ENCODE measurements around the gene PIK3R1.

PIK3R1 gene

GRCh38 chr5:68290847-68291246 lies 75.3 kb downstream of the PIK3R1 start:
- Histone ChIP-seq H2AFZ (ENCODE audit: low read depth, low read length) (no peak overlapping the region), H3K27me3 (ENCODE audit: low read depth, low read length) (no peaks in the 10 kb centered on the region), H3K27ac (ENCODE audit: low read length) (no peak overlapping the region), H3K4me3 (ENCODE audit: low read length) (no peak overlapping the region), H3K9ac (ENCODE audit: low read length) (no peak overlapping the region), H3K9me3 (ENCODE audit: insufficient read depth, low read length) (no peaks in the 10 kb centered on the region), H3K36me3 (replicated peaks; ENCODE audit: low read depth, low read length) (peaks cover 10% of the 10 kb centered on the region), H4K20me1 (ENCODE audit: insufficient read depth, low read length) (0 out of 2 replicates have a peak, but pooled peaks cover 3% of the 10 kb centered on the region), H3K4me1 (ENCODE audit: low read length) (peaks cover 9% of the 10 kb centered on the region), H3K79me2 (ENCODE audit: low read length) (no peaks in the 10 kb centered on the region; the same call in 1 of the 2 replicates), H3K4me2 (ENCODE audit: low read length) (no peak overlapping the region)
- TF ChIP-seq EZH2phosphoT487 (IDR thresholded peaks at IDR 0.05; ENCODE audit: low read depth) = no peak
- TF ChIP-seq, protein P1, sequence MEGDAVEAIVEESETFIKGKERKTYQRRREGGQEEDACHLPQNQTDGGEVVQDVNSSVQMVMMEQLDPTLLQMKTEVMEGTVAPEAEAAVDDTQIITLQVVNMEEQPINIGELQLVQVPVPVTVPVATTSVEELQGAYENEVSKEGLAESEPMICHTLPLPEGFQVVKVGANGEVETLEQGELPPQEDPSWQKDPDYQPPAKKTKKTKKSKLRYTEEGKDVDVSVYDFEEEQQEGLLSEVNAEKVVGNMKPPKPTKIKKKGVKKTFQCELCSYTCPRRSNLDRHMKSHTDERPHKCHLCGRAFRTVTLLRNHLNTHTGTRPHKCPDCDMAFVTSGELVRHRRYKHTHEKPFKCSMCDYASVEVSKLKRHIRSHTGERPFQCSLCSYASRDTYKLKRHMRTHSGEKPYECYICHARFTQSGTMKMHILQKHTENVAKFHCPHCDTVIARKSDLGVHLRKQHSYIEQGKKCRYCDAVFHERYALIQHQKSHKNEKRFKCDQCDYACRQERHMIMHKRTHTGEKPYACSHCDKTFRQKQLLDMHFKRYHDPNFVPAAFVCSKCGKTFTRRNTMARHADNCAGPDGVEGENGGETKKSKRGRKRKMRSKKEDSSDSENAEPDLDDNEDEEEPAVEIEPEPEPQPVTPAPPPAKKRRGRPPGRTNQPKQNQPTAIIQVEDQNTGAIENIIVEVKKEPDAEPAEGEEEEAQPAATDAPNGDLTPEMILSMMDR (IDR thresholded peaks at IDR 0.05; ENCODE audit: low read depth, low read length) = no peak

DNA sequence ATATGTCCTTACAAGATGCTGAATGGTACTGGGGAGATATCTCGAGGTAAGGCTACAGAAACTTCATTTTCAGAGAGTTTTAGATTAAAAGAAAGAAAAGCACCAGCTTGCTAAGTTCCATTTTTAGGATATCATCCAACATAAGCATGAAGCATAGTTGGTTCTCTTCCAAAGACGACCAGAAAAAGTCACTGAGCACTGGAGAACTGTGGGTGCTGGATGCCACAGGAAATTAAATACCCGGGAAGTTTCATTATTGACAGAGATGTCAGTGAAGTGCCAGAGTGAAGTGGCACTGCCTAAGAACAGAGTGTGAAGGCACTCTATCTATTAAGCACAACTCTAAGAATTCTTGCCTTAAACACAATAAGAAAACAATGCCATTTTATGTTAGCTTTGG lies 76.8 kb downstream of the PIK3R1 start:
- no peak overlapping the region for H2AFZ ChIP-seq (ENCODE audit: low read depth, low read length)
- H3K36me3 ChIP-seq (replicated peaks; ENCODE audit: low read depth, low read length) = peaks cover 14% of the 10 kb centered on the region
- H4K20me1 ChIP-seq (ENCODE audit: insufficient read depth, low read length) = 0 out of 2 replicates have a peak, but pooled peaks cover 3% of the 10 kb centered on the region
- H3K27ac ChIP-seq (ENCODE audit: low read length) = no peak overlapping the region
- no peaks in the 10 kb centered on the region for H3K9me3 ChIP-seq (ENCODE audit: insufficient read depth, low read length)
- H3K4me1 ChIP-seq (ENCODE audit: low read length) = peaks cover 9% of the 10 kb centered on the region
- no peaks in the 10 kb centered on the region; the same call in 1 of the 2 replicates for H3K79me2 ChIP-seq (ENCODE audit: low read length)
- no peak overlapping the region for H3K4me3 ChIP-seq (ENCODE audit: low read length)
- H3K27me3 ChIP-seq (ENCODE audit: low read depth, low read length) = no peaks in the 10 kb centered on the region
- no peak overlapping the region for H3K9ac ChIP-seq (ENCODE audit: low read length)
- H3K4me2 ChIP-seq (ENCODE audit: low read length) = no peak overlapping the region
- TF ChIP-seq, protein P1 (IDR thresholded peaks at IDR 0.05; ENCODE audit: low read depth, low read length) = no peak
- no peak for TF ChIP-seq EZH2phosphoT487 (IDR thresholded peaks at IDR 0.05; ENCODE audit: low read depth)

- Histone ChIP-seq H3K4me3 (ENCODE audit: low read length) (no peak overlapping the region), H3K36me3 (replicated peaks; ENCODE audit: low read depth, low read length) (peaks cover 22% of the 10 kb centered on the region), H4K20me1 (ENCODE audit: insufficient read depth, low read length) (no peaks in the 10 kb centered on the region)
These were observed 80.2 kb downstream of the PIK3R1 start for GRCh38 chr5:68295772-68296171.

GRCh38 chr5:68296895-68297294 lies 81.3 kb downstream of the PIK3R1 start:
- Histone ChIP-seq H3K36me3 (replicated peaks; ENCODE audit: low read depth, low read length) (peaks cover 22% of the 10 kb centered on the region), H3K4me2 (ENCODE audit: low read length) (no peak overlapping the region), H4K20me1 (ENCODE audit: insufficient read depth, low read length) (no peaks in the 10 kb centered on the region), H2AFZ (ENCODE audit: low read depth, low read length) (no peak overlapping the region), H3K27ac (ENCODE audit: low read length) (no peak overlapping the region), H3K27me3 (ENCODE audit: low read depth, low read length) (no peaks in the 10 kb centered on the region), H3K79me2 (ENCODE audit: low read length) (no peaks in the 10 kb centered on the region), H3K9me3 (ENCODE audit: insufficient read depth, low read length) (no peaks in the 10 kb centered on the region), H3K4me3 (ENCODE audit: low read length) (no peak overlapping the region), H3K4me1 (ENCODE audit: low read length) (no peaks in the 10 kb centered on the region), H3K9ac (ENCODE audit: low read length) (no peak overlapping the region)
- no peak for TF ChIP-seq EZH2phosphoT487 (IDR thresholded peaks at IDR 0.05; ENCODE audit: low read depth)
- TF ChIP-seq, protein P1 (IDR thresholded peaks at IDR 0.05; ENCODE audit: low read depth, low read length) = no peak

More at GRCh38 chr5:68295772-68296171, 80.2 kb downstream of the PIK3R1 start:
- no peaks in the 10 kb centered on the region for H3K79me2 ChIP-seq (ENCODE audit: low read length)
- no peaks in the 10 kb centered on the region for H3K9me3 ChIP-seq (ENCODE audit: insufficient read depth, low read length)
- no peak overlapping the region for H2AFZ ChIP-seq (ENCODE audit: low read depth, low read length)
- H3K27ac ChIP-seq (ENCODE audit: low read length) = no peak overlapping the region
- no peaks in the 10 kb centered on the region for H3K4me1 ChIP-seq (ENCODE audit: low read length)
- H3K9ac ChIP-seq (ENCODE audit: low read length) = no peak overlapping the region
- no peaks in the 10 kb centered on the region for H3K27me3 ChIP-seq (ENCODE audit: low read depth, low read length)
- TF ChIP-seq EZH2phosphoT487 (IDR thresholded peaks at IDR 0.05; ENCODE audit: low read depth) = no peak
- TF ChIP-seq, protein P1 (IDR thresholded peaks at IDR 0.05; ENCODE audit: low read depth, low read length) = no peak
- no peak overlapping the region for H3K4me2 ChIP-seq (ENCODE audit: low read length)
